Duodenal mucosa (tissue), 2 donors: ENCODE data around the gene PATJ.

Experiments
- H3K27ac ChIP-seq: one replicate; pipeline ENCODE4 v1.7.0; 2013; ENCODE audit warnings: low read depth, low read length
- H3K27me3 ChIP-seq, 2 donors: one replicate each; pipeline ENCODE4 v1.7.0; 2013; ENCODE audit warnings: low read length in 2 of 2, control low read depth in 1 of 2; ENCODE audit not compliant: insufficient read depth in 2 of 2, control insufficient read depth in 1 of 2
- H3K36me3 ChIP-seq, 2 donors: one replicate each; pipeline ENCODE4 v1.7.0; 2013; ENCODE audit warnings: low read length in 2 of 2, control low read depth in 1 of 2; ENCODE audit not compliant: insufficient read depth in 2 of 2, control insufficient read depth in 1 of 2
- H3K4me1 ChIP-seq, 2 donors: one replicate each; pipeline ENCODE4 v1.7.0; 2013; ENCODE audit warnings: low read length in 2 of 2, control low read depth in 1 of 2; ENCODE audit not compliant: insufficient read depth in 2 of 2, control insufficient read depth in 1 of 2
- H3K4me3 ChIP-seq, 2 donors: one replicate each; pipeline ENCODE4 v1.7.0; 2013; ENCODE audit warnings: low read length in 2 of 2, low read depth in 1 of 2
- H3K9ac ChIP-seq, 2 donors: one replicate each; pipeline ENCODE4 v1.7.0; 2013; ENCODE audit warnings: low read length in 2 of 2, low read depth in 1 of 2
- H3K9me3 ChIP-seq, 2 donors: one replicate each; pipeline ENCODE4 v1.7.0; 2013; ENCODE audit warnings: low read length in 2 of 2, control low read depth in 1 of 2; ENCODE audit not compliant: control insufficient read depth in 1 of 2

PATJ gene

GRCh38 chr1:62092110-62092509 is 349.8 kb downstream of the PATJ start:
- H3K9ac ChIP-seq, result no peak overlapping the region
- no peaks in the 10 kb centered on the region for H3K9me3 ChIP-seq
- H3K4me1 ChIP-seq, result no peaks in the 10 kb centered on the region
- no peaks in the 10 kb centered on the region for H3K27me3 ChIP-seq
- no peak overlapping the region for H3K27ac ChIP-seq
- H3K36me3 ChIP-seq, result peaks cover 0 to 8% of the 10 kb centered on the region in 2 donors
- H3K4me3 ChIP-seq, result no peak overlapping the region

- Histone ChIP-seq H3K36me3 (peaks cover 0 to 5% of the 10 kb centered on the region in 2 donors), H3K27ac (no peak overlapping the region), H3K4me1 (no peaks in the 10 kb centered on the region), H3K4me3 (no peak overlapping the region), H3K9ac (no peak overlapping the region), H3K27me3 (no peaks in the 10 kb centered on the region), H3K9me3 (no peaks in the 10 kb centered on the region)
Observed at GRCh38 chr1:62093261-62093660, 351.0 kb downstream of the PATJ start.

DNA sequence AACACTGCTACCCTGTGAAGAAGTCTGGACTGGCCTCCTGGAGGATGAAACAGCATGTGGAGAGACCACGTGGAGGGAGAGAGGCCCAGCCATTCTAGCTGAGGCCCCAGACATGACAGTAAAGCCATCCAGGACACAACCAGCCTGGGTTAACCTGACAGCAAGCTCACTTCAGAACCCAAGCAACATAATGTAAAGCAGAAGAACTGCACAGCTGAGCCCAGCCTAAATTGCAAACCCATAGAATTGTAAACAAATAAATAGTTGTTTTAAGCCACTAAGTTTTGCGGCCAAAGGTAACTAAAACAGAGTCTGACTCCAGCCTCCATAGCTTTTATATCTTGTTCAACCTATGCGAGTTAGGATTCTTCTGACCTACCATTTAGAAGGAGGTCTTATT is 355.2 kb downstream of the PATJ start:
- Histone ChIP-seq H3K9me3 (peaks cover 0 to 2% of the 10 kb centered on the region in 2 donors), H3K4me1 (no peaks in the 10 kb centered on the region), H3K4me3 (no peak overlapping the region), H3K27me3 (no peaks in the 10 kb centered on the region), H3K9ac (no peak overlapping the region), H3K36me3 (no peaks in the 10 kb centered on the region), H3K27ac (no peak overlapping the region)

- Histone ChIP-seq H3K4me3 (no peak overlapping the region), H3K27me3 (no peaks in the 10 kb centered on the region), H3K27ac (no peak overlapping the region), H3K36me3 (no peaks in the 10 kb centered on the region), H3K9ac (no peak overlapping the region), H3K9me3 (peaks cover 0 to 2% of the 10 kb centered on the region in 2 donors), H3K4me1 (no peaks in the 10 kb centered on the region)
Observed at GRCh38 chr1:62100442-62100841, 358.2 kb downstream of the PATJ start.

GRCh38 chr1:62103846-62104245 is 361.6 kb downstream of the PATJ start:
- peaks cover 0 to 2% of the 10 kb centered on the region in 2 donors for H3K9me3 ChIP-seq
- H3K9ac ChIP-seq, result no peak overlapping the region
- H3K4me1 ChIP-seq, result no peaks in the 10 kb centered on the region
- H3K27ac ChIP-seq, result no peak overlapping the region
- H3K4me3 ChIP-seq, result no peak overlapping the region
- H3K27me3 ChIP-seq, result no peaks in the 10 kb centered on the region
- no peaks in the 10 kb centered on the region for H3K36me3 ChIP-seq

GRCh38 chr1:62107923-62108322 is 365.6 kb downstream of the PATJ start:
- no peak overlapping the region for H3K27ac ChIP-seq
- H3K4me3 ChIP-seq, result no peak overlapping the region

GRCh38 chr1:62109124-62109523 is 366.8 kb downstream of the PATJ start:
- Histone ChIP-seq H3K9me3 (no peaks in the 10 kb centered on the region), H3K27me3 (no peaks in the 10 kb centered on the region), H3K9ac (no peak overlapping the region), H3K4me3 (no peak overlapping the region), H3K4me1 (no peaks in the 10 kb centered on the region), H3K36me3 (peaks cover 0 to 4% of the 10 kb centered on the region in 2 donors), H3K27ac (no peak overlapping the region)

More at GRCh38 chr1:62107923-62108322, 365.6 kb downstream of the PATJ start:
- Histone ChIP-seq H3K9ac (no peak overlapping the region), H3K9me3 (no peaks in the 10 kb centered on the region), H3K4me1 (no peaks in the 10 kb centered on the region), H3K27me3 (no peaks in the 10 kb centered on the region), H3K36me3 (peaks cover 0 to 2% of the 10 kb centered on the region in 2 donors)

DNA sequence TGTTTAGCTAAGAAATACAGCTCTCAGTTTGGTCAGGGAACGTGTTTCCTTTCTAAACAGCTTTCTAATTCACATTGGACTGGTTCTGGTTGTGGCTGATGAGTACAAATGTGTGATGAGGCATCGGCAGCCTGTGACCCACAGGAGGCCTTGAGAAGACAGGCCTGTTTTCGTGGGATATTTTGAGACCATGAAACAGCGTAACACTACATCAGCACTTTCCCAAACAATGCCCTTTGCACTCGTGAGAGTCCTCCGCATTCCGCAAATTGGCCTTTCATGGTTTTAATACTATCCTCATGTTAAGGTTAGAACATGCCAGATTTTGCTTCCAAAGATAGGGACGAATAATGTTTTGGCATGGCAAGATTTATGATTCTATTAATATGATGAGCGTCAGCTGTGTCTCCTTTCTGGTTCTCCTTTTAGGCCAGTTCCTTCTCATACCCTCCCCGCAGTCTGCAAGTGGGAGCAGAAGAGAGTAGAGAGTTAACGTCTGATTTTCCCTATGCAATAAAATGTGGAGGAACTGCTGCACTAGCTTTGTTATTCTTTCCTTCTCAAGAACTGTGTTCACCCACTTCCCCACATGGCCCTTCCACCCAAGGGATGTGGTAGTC is 368.0 kb downstream of the PATJ start:
- Histone ChIP-seq H3K36me3 (peaks cover 0 to 4% of the 10 kb centered on the region in 2 donors), H3K4me3 (no peak overlapping the region), H3K27ac (no peak overlapping the region), H3K4me1 (no peaks in the 10 kb centered on the region), H3K9ac (no peak overlapping the region), H3K27me3 (no peaks in the 10 kb centered on the region), H3K9me3 (no peaks in the 10 kb centered on the region)

GRCh38 chr1:62111084-62111483 is 368.8 kb downstream of the PATJ start:
- no peak overlapping the region for H3K9ac ChIP-seq
- H3K4me1 ChIP-seq, result no peaks in the 10 kb centered on the region
- no peak overlapping the region for H3K4me3 ChIP-seq
- peaks cover 0 to 4% of the 10 kb centered on the region in 2 donors for H3K36me3 ChIP-seq
- H3K27me3 ChIP-seq, result no peaks in the 10 kb centered on the region
- no peaks in the 10 kb centered on the region for H3K9me3 ChIP-seq
- H3K27ac ChIP-seq, result no peak overlapping the region

- H3K27me3 ChIP-seq, result no peaks in the 10 kb centered on the region
- H3K9ac ChIP-seq, result no peak overlapping the region
- H3K4me3 ChIP-seq, result no peak overlapping the region
- no peaks in the 10 kb centered on the region for H3K4me1 ChIP-seq
- H3K36me3 ChIP-seq, result peaks cover 4 to 8% of the 10 kb centered on the region in 2 donors
- H3K27ac ChIP-seq, result no peak overlapping the region
- no peaks in the 10 kb centered on the region for H3K9me3 ChIP-seq
Observed at GRCh38 chr1:62113507-62113906, 371.2 kb downstream of the PATJ start.
